ENCODE data around the gene MYH9.
A peak's percentile ranks its signal among the peaks of the same experiment; 100 is the strongest.

MYH9 gene

DNA sequence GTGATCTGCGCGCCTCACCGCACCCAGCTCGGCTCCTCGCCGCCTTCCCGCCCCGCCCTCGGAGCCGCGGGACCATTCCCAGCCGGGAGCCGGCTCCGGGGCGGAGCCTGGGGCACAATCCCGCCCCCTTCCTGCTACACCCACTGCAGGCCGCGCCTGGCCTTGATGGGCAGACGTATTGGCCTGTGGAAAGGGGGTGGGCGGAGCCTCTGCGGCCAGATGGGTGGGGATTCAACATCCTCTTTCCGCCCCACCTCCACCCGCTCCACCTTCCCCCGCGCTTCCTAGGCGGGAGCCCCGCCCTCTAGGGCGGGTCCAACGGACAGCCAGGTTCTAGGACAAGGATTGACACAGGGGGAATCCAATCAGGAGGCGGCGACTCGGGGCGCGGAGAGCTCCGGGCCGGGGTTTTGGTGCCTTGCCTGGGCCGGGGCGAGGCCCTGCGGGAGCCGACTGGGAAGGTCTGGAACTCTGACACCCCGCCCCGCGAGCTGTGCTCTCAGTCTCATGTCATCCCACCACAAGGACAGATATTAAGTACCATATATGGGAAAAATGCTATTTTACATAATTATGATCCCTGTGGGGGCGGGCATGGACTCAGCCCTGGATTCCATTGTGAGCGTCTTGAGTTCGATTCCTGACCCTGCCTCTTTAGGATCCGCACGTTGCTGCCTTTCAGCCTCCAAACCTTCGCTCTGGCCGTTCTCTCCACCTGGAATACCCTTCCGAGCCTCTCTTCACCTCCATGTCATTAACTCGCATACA lies at the start of gene MYH9:
MYH9 (minus strand) TSS at position 9 of the 768 bp plus-strand sequence. CDS start 38,731 bp downstream, outside the sequence.
- Histone ChIP-seq H3K9me3 (ENCODE audit: insufficient read depth, low read length) (no peaks in the 10 kb centered on the region), H3K9ac (ENCODE audit: low read length) (peak within 1 kb of the TSS; percentile 79), H2AFZ (ENCODE audit: low read depth, low read length, severe bottlenecking) (peak within 1 kb of the TSS; percentile 74), H3K4me2 (ENCODE audit: low read depth, low read length, poor library complexity, severe bottlenecking) (peak within 1 kb of the TSS; percentile 87), H3K79me2 (ENCODE audit: insufficient read depth, low read length) (peaks cover 54% of the 10 kb centered on the region), H3K36me3 (ENCODE audit: low read length) (no peaks in the 10 kb centered on the region), H3F3A (ENCODE audit: insufficient read depth) (peaks cover 24% of the 10 kb centered on the region), H3K9me2 (replicated peaks; ENCODE audit: insufficient read depth, low read length) (no peaks in the 10 kb centered on the region), H4K20me1 (ENCODE audit: low read depth, low read length) (no peaks in the 10 kb centered on the region), H3K27ac (ENCODE audit: low read depth, low read length) (peak within 1 kb of the TSS; percentile 90), H3K4me3 (ENCODE audit: insufficient read depth, low read length, poor library complexity, severe bottlenecking) (peak within 1 kb of the TSS; percentile 95), H3K27me3 (ENCODE audit: low read length) (no peaks in the 10 kb centered on the region)
- TF ChIP-seq CTCF (IDR thresholded peaks at IDR 0.05; ENCODE audit: insufficient read depth, low read length, poor library complexity, severe bottlenecking) (no peak), EZH2phosphoT487 (conservative IDR thresholded peaks at IDR 0.05; ENCODE audit: low read length) (no peak)

DNA sequence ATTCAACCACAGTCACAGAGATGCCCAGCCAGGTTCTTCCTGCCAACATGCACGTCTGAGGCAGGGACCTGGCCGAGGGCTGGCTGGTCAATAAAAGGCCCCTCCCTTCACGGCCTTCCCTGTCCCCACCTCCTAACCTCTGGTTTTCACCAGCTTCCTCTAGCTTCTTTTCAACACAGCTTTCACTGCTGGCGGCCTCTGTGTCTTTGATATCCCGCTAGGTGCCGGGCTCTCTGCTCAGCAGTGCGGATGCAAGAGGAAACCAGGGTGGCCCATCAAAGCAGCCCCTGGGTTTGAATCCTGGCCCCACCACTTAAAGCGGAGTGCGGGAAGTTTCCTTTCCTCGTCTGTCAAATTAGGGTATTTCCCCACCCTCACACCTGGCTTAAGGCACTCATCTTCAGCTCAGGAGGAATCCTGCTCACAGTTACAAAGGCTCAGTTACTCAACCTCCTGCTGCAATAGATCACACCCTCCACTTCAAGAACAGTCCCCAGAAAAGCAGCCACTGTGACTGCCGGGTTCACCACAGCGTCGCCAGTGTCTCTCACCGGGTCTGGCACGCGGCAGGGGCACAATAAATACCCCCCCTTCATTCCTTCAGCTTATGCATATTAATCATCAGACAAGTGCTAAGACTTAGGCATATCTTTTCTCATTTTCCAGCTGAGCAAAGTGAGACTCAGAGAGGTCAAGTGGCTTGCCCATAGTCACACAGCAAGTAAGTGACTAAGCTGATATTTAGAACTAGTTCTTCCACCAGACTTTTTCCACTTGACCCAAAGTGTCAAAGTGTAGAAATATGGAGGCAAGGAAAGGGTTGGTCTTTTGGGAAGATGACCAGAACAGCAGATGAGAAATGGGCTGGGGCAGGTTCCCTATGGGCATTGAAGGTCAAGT lies 48.0 kb upstream of the MYH9 start:
- no peak overlapping the region for H3K4me2 ChIP-seq (ENCODE audit: low read depth, low read length, poor library complexity, severe bottlenecking)
- H3K9ac ChIP-seq (ENCODE audit: low read length), result no peak overlapping the region
- no peak overlapping the region for H2AFZ ChIP-seq (ENCODE audit: low read depth, low read length, severe bottlenecking)

More for the DNA sequence above, 48.0 kb upstream of the MYH9 start:
- no peaks in the 10 kb centered on the region for H3K27me3 ChIP-seq (ENCODE audit: low read length)
- no peaks in the 10 kb centered on the region for H3K9me2 ChIP-seq (replicated peaks; ENCODE audit: insufficient read depth, low read length)
- H3K9me3 ChIP-seq (ENCODE audit: insufficient read depth, low read length), result no peaks in the 10 kb centered on the region
- H4K20me1 ChIP-seq (ENCODE audit: low read depth, low read length), result no peaks in the 10 kb centered on the region
- no peaks in the 10 kb centered on the region for H3F3A ChIP-seq (ENCODE audit: insufficient read depth)
- TF ChIP-seq EZH2phosphoT487 (conservative IDR thresholded peaks at IDR 0.05; ENCODE audit: low read length) (no peak), CTCF (IDR thresholded peaks at IDR 0.05; ENCODE audit: insufficient read depth, low read length, poor library complexity, severe bottlenecking) (no peak)
- H3K36me3 ChIP-seq (ENCODE audit: low read length), result no peaks in the 10 kb centered on the region
- H3K27ac ChIP-seq (ENCODE audit: low read depth, low read length), result no peak overlapping the region
- H3K4me3 ChIP-seq (ENCODE audit: insufficient read depth, low read length, poor library complexity, severe bottlenecking), result no peak overlapping the region
- no peaks in the 10 kb centered on the region for H3K79me2 ChIP-seq (ENCODE audit: insufficient read depth, low read length)

Data from SU-DHL-6 (cell line).